RWPE1 (cell line): ENCODE data around the gene HSD17B10.

ENCODE experiments used
- CTCF ChIA-PET: fragments of 350-600 bp; sonication (Branson Sonifier 250); formaldehyde crosslinking; extraction: SDS; loops from one replicate; lab custom pipeline; 2021; lab: Yijun Ruan, JAX
- POLR2A ChIA-PET: fragments of 400-600 bp; formaldehyde crosslinking; extraction: SDS; loops from one replicate; lab custom pipeline; 2020; ENCODE audit warnings: antibody characterized with exemption; ENCODE audit not compliant: low non-redundant PET; lab: Yijun Ruan, JAX
- DNase-seq: peaks from one replicate; pipeline ENCODE4 v3.0.0; 2012; ENCODE audit warnings: low spot score
- H3K27ac ChIP-seq: fragments of 450-650 bp; 2 replicates; pipeline ENCODE4 v1.5.1; 2017
- CTCF ChIP-seq: fragments of 450-650 bp; conservative IDR thresholded peaks from 2 replicates; pipeline ENCODE4 v1.5.1; 2017; ENCODE audit warnings: low read depth, mild to moderate bottlenecking

The HSD17B10 gene

GRCh38 chrX:53438832-53439230 lies 4.7 kb upstream of the HSD17B10 start:
- H3K27ac ChIP-seq = no peak overlapping the region
- no peak for TF ChIP-seq CTCF
- ChIA-PET POLR2A (interaction anchor here (0.5 kb wide), 1 partner anchor 152 kb away, joined by 3 read pairs; no protein-coding TSS in a partner anchor), CTCF (no interaction called here)
- no peak for DNase-seq

GRCh38 chrX:53438174-53438831 lies 4.1 kb upstream of the HSD17B10 start:
- POLR2A ChIA-PET = interaction anchor here (0.5 kb wide), 1 partner anchor 151 kb away, joined by 3 read pairs; no protein-coding TSS in a partner anchor
- no peak overlapping the region for H3K27ac ChIP-seq
- TF ChIP-seq CTCF = no peak
- CTCF ChIA-PET = no interaction called here
- DNase-seq = no peak

GRCh38 chrX:53437206-53437605 lies 3.0 kb upstream of the HSD17B10 start:
- DNase-seq = no peak
- H3K27ac ChIP-seq = no peak overlapping the region
- no peak for TF ChIP-seq CTCF
- ChIA-PET CTCF (no interaction called here), POLR2A (no interaction called here)

- ChIA-PET CTCF (interaction anchor here (1.0 kb wide), 1 partner anchor 10 kb away, joined by 4 read pairs; no protein-coding TSS in a partner anchor), POLR2A (no interaction called here)
- DNase-seq = peak; percentile 64
- peak; percentile 74 for TF ChIP-seq CTCF
- H3K27ac ChIP-seq = no peak overlapping the region
Observed at GRCh38 chrX:53435997-53436396, 1.8 kb upstream of the HSD17B10 start.

- TF ChIP-seq CTCF = no peak
- POLR2A ChIA-PET = no interaction called here
- H3K27ac ChIP-seq = no peak overlapping the region
- CTCF ChIA-PET = no interaction called here
- no peak for DNase-seq
Observed at GRCh38 chrX:53430231-53430630, 3.9 kb downstream of the HSD17B10 start.

GRCh38 chrX:53429755-53430154 lies 4.4 kb downstream of the HSD17B10 start:
- ChIA-PET POLR2A (no interaction called here), CTCF (interaction anchor here (0.6 kb wide), 1 partner anchor 37 kb away, joined by 3 read pairs; no protein-coding TSS in a partner anchor)
- no peak for TF ChIP-seq CTCF
- H3K27ac ChIP-seq = no peak overlapping the region
- no peak for DNase-seq
